D721Med (cell line): ENCODE data around the gene STIL.

ENCODE experiments used
- DNase-seq: peaks from one replicate; pipeline ENCODE4 v3.0.0; 2011; ENCODE audit warnings: low spot score; ENCODE audit not compliant: insufficient read length
- FAIRE-seq: peaks from 2 replicates; lab custom pipeline; 2011; peaks lifted over from hg19 to GRCh38; lab: Jason Lieb, UNC
- TF ChIP-seq, protein P1 (sequence below): IDR thresholded peaks from 2 replicates; pipeline ENCODE4 v1.5.1; 2012; ENCODE audit warnings: mild to moderate bottlenecking, control low read depth; ENCODE audit not compliant: insufficient read depth; ENCODE audit errors: missing control alignments

STIL gene

DNA sequence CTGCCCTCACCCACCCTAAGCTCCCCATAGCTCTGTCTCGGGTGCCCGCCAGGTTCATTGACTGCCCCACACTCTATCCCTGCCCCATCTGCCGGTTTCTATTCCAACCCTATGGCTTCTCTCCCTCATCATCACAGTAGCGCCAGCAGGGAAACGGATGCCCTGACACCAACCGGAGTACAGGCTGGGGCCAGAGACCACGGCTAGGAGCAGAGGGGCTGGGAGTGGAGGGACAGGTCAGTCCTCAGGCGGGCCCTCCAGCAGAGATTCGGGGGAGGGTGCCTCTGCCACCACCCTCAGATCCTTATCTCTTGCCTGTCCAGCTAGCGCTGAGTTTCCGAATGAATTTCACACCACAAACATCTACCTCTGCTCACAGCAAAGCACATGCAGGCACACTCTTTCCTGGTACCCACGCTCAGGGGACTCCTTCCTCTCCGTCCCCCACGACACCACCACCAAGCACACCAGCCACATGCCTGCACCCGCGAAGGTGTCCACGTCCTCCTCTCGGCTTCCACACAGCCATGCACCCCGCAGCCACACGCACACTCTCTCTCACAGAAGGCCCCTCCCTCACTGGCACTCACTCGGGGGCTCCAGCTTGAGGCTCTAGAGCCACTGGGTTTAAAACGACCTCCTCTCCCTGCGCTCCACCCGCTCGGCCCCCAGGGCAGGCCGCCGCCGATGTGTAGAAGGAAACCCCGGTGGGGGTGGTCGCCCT is 89.1 kb downstream of the STIL start:
- DNase-seq (no peak), FAIRE-seq (no peak)
- TF ChIP-seq, protein P1, sequence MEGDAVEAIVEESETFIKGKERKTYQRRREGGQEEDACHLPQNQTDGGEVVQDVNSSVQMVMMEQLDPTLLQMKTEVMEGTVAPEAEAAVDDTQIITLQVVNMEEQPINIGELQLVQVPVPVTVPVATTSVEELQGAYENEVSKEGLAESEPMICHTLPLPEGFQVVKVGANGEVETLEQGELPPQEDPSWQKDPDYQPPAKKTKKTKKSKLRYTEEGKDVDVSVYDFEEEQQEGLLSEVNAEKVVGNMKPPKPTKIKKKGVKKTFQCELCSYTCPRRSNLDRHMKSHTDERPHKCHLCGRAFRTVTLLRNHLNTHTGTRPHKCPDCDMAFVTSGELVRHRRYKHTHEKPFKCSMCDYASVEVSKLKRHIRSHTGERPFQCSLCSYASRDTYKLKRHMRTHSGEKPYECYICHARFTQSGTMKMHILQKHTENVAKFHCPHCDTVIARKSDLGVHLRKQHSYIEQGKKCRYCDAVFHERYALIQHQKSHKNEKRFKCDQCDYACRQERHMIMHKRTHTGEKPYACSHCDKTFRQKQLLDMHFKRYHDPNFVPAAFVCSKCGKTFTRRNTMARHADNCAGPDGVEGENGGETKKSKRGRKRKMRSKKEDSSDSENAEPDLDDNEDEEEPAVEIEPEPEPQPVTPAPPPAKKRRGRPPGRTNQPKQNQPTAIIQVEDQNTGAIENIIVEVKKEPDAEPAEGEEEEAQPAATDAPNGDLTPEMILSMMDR = no peak

DNA sequence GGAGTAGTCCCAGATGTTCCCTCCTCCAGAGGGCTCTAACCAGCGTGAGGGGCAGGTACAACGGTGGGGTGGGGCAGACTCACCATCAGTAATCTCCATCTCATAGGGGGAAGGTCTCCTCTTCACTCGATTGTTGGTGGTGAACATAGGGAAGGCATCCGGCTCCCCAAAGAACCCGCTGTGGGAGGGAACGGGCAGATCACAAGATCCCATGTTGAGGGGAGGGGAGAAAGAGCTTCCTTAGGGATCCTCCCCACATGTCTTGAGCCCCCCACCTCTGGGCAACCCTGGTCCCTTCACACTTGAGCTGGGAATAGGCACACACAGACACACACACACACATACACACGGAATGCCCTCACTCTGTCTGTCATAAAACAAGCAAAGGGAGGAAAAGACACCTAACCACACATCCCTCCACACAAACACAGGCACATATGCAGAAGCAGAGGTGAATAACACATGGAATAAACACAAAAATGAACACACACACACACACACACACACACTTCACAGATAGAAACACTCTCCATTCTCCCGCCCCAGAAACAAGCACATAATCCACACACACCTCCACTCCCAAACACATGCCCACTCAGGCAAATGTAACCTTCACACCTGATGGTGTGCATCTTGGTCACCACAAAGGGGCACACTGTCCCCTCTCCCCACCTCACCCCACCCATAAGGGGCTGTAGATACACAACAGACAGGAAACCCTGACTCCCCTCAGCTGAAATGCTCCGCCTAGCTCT is 89.8 kb downstream of the STIL start:
- TF ChIP-seq, protein P1 = no peak
- FAIRE-seq (no peak), DNase-seq (no peak)

DNA sequence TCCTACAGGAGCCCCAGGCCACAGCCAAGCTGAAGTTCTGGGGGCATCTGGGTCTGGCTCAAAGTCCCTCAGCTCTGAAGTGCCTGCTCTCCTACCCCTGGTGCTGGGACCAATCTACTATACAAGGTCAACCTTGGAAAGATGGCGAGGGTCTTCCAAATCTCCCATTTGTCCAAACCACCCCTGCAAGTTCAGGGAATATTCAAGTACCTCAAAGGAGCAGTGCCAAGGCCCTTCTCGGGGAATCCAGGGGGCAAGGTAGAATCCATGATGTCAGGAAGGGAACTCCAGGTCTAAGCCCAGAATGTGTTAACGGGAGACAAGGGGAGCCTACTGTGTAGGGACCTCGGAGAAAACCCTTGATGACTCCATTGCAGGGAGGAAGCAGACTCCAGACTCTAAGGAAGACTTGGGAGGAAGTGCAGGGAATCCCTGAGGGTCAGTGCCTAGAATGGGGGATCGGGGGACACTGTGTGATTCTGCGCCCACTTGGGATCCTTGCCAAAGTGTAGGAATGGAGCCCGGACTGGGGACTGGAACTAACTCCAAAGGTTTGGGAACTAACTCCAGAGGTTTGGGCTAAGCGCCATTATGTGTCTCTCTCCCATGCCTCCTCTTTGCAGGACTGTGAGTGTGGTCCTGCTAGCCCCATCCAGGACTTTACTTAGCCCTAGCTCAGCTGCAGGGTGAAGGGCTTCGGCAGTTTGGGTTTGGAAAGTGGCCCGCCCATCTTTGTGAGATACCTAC is 90.6 kb downstream of the STIL start:
- no peak for DNase-seq
- no peak for FAIRE-seq
- TF ChIP-seq, protein P1 = no peak

DNA sequence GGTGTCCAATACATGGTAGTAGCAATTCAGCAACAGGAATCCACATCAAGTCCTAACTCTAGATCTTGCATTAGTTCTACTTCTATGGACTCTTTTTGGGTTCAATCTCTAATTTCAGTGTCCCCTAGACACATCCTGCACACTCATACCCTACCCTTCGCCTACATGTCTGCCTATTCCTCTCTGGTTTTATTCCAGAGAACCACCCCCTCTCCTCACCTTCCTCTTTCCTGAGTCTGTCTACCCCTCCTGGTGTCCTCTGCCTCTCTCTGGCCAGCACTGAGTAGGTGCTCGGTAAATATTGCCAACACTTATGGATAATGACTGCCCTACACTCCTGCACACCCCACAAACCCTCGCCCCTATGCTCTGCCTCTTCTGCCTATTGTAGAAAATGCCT is 91.5 kb downstream of the STIL start:
- DNase-seq (no peak), FAIRE-seq (no peak)
- TF ChIP-seq, protein P1 = no peak

DNA sequence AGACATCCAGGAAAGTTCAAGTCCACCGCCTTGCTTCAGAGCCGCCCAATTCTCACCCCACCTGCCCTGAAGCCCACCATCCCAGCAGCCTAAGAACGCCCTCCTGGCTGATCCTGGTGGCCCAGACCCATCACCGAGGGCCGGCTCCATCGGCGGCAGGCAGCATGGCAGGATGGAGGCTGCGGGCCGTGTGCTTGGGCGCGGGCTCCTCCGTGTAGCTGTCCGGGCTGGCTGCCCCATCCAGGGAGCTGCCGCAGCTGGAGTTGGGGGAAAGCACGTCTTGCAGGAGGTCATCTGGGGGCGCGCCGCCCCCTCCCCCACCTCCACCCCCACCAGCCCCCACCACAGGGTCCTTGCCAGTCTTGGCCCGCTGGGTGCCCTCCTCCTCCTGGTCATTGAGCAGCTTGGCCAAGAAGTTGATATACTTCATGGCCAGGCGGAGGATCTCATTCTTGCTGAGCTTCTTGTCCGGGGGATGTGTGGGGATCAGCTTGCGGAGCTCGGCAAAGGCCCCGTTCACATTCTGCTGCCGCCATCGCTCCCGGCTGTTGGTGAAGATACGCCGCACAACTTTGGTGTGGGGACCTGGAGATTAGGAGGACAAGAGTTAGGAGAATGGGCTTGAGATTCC is 94.2 kb downstream of the STIL start:
- TF ChIP-seq, protein P1 = no peak
- FAIRE-seq (no peak), DNase-seq (no peak)

DNA sequence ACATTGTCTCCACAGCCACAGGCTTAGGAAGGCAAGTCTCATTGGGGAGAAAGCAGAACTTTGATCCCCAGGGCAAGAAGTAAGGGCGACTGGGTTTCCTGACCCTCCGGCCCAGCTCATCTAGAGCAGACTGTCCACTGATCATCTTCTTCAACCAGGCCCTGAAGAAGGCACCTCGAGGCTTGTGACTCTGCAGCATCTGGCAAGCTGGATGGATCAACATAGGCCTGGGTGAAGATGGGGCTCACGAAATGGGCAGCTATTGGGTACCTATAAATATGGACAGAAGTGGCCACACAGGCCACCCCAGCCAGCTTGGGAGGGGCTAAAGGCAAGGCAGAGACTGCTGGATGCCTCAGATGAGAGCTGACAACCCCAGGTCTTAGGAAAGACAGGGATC is 94.9 kb downstream of the STIL start:
- FAIRE-seq (no peak), DNase-seq (no peak)
- TF ChIP-seq, protein P1 = no peak
